ENCODE results near the gene CDK5RAP2.

CDK5RAP2 gene

DNA sequence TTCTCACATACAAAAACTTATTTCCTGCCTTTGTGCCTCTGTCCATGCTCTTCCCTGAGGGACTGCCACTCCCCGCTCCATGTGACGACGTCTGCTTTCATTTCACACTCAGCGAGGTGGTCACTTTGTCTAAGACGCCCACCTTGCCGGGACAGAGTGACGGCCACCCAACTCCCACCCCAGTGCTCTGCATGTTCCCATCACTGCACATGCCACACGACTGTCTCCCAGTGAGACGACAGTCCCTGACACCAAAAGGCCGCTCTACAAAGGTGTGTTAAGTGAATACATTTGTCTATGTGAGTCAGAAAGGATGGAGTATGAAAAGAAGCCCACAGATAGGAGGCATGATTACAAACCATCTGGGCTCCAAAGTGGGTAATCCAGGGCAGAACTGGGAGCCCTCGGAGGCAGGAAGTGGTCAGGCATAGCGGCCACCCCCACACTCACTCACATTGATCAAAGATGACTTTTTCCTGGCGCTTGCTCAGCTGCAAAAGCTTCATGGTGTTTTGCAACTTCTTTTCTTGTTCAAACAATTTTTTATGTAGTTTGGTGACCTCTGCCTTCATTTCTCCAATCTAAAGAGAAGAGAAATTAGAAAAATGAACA, 185.8 kb downstream of the CDK5RAP2 start:
- DNase-seq: no peak

DNA sequence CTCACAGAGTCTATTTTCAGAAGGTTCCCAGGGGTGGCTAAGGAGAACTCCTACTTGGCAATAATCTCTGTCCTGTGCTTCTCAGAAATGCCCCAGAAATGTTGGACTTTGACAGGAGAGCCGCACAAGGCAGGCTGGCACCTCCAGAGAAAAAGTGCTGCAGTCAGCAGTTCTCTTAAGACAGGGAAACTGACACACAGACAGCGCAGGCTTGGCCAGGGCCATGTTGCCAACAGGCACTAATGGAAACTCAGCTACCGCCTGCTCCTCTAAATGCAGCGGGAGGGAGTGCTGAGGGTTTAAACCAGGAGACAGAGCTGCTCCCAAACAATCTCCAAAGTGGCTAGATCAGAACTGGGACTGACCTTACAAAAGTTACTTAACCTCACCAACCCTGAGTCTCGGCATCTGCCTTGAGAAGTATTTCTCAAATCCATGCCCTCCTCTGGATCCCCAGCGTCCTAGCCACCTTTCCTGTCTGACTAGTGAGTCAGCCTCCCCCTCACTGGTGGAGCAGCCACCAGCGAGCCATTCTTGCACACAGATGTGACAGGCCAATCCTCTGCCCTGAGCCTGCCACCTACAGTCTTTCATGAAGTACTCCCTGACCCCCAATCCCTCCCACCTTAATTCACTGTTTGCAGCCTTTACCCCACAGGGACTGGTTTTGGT, 186.4 kb downstream of the CDK5RAP2 start:
- no peak for DNase-seq

DNA sequence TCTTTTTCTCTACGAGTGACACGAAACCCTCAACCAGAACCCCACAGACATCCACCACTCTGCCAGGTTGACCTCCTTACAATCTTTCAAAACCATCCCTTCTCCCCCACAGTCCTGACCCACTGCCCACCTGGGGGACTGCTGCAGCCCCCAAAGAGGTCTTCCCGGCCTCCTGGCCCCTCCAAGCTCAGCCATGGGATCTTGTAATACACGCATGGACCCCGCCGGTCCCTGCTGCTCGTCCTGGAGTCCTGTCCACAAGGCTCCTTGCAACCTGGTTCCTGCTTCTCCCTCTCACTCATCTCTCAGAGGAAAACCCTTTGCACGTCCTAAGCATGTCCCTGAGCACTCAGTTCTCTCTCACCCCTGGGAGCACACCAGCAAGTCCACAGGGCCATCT, 187.3 kb downstream of the CDK5RAP2 start:
- no peak for DNase-seq

DNA sequence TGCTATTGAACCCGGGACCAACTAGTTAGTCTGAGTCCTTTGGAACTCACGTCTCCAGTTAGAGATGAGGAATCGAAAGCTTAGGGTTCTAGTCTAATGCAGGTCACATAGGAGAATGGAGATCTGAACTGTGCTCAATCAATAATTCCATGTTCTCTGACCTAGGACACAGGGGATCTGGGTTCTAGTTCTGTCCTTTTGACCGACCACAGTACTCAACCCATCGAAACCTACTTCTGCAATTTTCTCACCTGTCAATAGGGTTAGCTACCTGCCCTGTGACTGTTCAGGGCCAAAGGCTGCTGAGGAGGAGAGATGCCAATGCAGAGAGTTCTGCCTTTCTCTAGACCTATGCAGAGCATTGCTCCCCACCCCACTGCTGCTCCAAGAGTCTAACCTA, 187.7 kb downstream of the CDK5RAP2 start:
- DNase-seq: no peak

DNA sequence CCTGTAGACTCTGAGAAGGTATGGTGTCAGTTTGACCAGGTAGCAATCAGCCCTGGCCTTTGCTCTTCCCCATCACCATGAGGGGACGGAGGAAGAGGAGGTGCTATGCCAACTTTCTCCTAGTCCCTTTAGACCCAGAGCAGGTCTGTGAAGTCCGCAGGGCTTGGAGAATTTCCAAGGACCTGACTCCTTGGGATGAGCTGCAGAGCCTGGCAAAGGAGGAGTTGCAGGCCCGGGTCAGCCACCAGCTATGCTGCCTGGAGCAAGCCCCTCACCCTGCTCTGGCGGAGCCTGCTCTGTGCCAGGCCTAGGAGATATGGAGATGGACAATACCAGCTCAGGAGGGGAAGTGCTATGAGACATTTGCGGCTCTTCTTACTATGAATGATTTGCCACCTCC, 188.3 kb downstream of the CDK5RAP2 start:
- DNase-seq: no peak

DNA sequence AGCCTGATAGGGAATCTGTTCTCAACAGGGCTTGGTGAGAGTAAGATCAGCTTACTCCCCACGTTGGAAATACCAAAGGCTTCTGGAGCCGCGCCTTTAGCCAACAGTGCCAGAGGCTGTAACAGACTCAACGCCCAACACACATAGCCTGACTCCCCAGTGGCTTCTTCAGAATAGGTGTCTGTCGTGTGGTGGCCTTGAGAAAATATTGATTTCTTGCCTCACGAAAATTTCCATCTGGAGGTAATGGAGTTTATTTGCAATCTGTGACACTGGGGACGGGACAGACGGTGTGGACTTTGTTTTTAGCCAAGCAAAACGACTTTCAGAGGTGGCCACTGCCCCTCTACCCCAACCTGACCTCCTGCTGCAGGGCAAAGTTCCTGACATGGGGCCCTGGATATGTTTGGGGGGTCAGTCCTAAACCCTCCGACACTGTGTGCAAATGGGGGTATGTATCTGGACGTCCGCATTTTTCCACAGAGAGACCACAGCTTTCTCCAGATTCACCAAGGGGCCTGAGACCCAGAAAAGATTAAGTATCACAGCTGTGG, 189.3 kb downstream of the CDK5RAP2 start:
- DNase-seq: no peak

DNA sequence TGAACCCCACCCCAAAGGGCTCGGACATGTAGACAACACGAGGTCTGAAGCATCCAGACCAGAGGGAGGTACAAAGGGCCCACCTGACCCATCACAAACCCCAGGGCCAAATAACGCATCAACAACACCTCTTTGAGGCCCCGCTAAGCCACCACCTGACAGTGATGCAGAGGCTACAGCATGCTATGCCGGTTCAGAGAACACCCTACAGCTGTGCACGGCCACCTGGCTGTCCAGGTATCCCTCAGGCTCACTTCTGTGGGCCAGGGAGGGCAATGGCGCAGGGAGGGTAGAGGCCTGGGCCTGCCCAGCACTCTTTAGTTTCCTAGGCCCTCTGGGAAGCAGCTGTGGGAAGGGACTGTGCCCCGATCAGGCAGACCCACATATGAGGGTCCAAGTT, 190.1 kb downstream of the CDK5RAP2 start:
- DNase-seq: no peak

DNA sequence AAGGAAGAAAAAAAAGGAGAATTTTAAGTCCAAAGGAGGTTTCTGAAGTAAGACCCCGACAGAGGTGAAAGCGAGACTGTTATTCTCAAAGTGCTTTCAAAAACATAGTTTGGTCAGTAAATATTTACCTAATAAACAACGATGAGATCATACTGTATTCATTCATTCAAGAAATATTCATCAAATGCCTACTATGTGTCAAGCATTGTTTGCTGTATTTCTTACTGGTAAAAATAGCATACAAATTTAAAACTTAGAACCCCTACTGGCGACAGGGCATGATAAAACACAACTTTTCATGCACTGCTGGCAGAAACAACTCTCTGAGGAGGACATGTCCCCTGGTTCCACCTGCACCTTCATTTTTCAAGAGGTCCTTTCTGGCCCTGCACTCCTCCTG, 190.7 kb downstream of the CDK5RAP2 start:
- DNase-seq: no peak

DNA sequence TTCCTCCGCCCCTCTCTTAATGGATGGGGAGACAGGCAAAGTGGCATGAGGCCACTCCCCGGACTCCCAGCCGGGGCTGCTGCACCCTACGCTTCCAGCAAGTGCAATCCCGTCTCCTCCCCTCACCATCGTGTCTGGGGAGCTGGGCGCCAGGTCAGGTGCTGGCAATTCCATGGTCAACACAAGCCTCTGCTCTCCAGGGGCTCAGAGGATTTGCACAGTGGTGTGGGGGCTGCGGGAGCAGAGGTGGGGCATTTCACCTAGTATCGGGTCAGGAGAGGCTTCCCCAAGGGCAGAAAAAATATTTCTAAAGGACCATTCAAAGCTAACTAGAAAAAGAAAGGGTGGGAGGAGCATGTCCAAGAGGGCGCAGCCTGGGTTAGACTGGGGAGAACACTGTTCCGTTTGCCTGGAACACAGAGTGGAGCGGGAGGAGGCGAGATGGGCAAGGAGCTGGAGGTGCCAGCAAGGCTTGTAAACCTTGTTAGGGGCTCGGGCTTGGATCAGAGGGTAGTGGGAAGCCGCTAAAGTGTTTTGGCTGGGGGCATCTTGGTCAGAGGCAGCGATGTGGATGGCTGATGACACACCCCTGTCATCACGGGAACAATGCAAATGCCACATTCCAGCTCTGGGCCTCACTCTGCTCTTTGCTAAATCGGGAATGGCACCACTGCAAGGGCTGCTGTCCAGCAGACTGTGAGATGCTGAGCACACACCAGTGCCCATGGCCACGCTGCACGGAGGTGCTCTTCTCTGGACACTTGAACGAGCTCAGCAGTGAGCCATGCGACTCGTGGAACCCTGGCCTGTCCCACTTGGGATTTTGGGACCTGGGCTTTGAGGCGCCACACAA, 191.7 kb downstream of the CDK5RAP2 start:
- DNase-seq: no peak

DNA sequence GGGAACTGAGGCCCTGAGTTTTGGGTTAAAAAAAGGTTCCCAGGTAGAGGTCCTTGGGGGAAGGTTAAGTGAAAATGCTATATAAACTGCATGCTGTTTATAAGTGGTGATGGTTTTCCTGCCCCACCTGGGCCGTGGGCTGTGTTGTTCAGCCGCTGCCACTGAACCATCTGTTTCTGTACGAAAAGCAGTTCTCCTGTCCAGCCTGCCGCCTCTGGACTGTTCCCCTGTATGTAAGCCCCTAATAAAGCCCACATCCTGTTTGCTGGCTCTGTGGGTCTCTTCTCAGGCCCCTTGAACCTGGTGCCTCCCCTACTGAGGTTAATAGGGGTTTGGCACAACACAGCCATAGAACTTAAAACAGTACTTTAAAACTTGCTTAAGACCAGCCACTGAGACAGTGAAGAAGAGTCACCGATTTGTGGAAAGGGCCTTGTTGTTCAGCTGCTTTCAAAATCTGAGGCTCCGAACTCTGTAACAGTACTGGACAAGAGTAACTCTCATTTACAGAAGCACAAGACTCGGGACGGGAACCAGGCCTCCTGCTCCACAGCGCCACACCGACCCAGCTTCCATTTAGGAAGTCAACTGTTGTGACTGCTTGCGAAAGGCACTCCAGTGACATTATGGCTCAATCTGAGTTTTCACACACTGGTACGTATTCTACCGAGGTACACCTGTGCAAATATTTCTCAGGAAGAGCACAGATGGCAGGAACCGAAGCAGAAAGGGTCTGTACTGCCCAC, 192.5 kb downstream of the CDK5RAP2 start:
- DNase-seq: no peak

DNA sequence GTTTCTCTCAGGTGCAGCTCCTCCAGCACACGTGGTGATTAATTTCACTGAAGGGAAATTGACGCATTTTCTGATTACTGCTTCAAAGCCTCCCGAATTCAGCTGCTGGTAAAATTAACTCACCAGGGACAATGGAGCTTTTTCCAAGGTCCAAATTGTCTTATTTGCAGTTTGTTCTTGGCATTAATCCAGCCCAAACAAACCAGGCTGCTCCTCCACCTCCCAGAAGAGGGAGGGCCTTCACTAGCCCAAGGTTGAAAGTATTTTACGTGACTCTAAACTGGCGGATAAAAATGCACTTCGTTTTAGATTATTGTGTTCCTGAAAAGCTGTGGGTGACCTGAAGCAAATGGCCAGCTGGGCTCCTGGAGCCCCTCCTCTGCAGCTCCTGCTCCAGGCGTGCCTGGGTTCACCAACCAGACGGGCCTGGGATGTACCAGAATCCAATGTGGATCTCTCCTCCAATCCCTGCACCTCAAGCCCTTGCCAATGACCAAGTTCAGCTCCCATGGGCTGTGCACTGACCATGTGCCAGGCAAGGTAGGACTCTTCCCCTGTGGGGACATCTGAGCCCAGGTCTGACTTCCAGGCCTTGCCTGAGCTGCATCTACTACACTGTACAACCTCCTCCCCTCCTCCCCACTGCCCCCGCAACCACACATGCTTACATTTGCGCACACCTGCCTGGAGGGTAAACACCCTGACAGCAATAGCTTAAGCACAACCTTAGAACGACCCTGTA, 193.4 kb downstream of the CDK5RAP2 start:
- DNase-seq: no peak

DNA sequence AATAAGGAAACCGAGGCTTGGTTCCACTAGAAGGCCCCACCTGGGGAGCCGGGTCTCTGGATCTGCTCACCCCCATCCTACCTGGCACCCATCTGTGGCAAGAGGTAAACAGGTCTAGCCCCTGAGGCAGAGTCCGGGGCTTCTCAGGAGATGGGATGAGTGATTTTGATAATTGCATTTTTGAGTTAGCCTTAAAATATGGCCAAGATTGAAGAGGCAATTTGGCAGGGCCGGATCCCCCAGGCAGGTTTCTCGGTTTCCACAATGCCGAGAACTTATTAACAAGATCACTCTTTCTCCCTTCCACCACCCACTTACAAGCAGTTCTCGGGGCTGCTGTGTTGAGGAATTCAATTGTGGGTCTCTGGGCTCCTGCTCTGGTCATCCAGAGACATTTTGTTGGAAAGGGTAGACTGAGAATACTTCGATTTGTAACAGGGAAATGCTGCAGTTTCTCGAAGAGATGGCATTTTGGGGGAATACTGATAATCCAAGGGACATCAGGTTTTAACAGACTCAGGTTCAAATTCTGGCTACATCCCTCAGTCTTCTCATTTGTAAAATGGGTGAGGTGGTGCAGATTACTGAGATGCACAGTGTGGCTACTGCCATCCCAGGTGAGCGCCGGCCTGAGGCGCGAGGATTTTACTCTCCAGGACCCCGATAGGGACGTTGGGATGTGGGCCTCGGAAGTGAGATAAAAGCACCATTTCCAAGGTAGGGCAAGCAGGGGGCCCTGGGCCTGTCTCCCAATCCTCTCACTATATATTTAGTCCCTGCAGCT, 194.2 kb downstream of the CDK5RAP2 start:
- no peak for DNase-seq

DNA sequence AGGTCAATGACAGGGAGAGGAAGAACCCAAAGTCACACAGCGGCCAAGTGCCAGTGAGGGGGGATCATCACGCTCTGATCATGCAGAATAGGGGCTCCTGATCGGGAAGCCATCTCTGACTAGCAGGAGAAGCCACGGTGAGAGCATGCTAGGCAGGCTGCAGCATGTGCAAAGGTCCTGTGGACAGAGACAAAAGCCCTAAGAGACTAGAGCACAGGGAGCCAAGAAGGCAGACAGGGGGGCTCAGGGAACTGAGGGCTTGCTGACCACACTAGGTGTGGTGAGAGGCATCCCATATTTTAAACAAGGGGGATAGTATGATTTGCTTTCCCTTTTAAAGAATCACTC, 195.1 kb downstream of the CDK5RAP2 start:
- DNase-seq: no peak

DNA sequence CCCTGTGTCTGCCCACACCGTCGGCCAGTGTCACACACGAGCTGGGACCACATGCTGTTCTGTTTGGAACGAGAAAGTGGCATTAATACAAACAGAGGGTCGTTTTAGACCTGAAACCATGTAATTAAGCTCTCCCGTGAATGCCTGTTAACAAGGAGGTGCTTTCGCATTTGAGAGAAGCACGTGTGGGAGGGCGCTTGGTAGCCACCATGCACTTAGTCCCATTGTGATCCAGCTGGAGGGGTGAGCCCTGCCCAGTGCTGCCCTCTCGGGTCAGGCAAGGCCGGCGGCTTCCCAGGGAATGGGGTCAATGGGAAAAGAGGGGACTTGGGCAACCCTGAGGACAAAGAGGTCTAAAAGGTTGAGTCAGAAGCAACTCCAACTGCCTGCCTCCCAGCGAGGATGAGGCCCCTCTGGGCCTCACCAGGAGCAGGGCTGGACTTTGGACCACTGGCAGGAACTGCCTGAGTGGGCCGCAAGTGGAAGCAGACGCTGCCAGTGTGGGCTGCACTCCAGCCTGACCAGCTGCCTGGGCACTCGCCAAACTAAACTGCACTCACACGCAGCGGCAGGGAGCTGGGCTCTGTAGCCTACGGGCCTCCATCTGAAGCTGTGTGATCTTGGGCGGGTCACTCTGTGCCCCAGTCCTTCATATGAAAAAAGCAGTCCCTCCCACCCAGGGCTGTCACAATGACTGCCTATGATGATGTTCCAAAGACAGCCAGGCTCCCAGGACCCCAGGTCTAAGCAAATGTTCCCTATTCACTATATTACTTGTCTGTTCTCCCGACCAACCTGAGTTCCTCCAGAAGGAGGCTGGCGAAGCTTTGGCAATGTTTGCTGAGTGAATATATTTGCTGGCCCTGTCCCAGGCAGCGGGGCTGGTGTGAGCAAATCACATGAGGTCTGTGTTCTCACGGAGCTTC, 195.7 kb downstream of the CDK5RAP2 start:
- no peak for DNase-seq

DNA sequence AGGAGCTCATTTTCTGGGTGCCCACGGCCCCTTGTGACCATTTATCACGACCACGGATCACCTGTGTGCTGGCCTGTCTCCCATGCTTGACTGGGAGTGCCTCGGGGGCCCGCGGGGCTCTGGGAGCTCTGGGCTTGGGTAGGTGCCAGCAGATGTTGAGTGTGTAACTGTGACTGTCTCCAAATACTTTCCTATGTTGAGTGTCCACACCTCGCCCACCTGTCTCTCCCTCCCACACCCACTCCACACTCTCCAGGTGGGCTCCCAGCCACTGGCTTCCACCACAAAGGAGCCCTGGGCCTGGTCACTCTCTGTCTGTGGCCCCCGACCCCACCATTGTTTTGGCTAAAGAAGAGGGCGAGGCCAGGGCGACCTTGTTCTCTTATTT, 196.4 kb downstream of the CDK5RAP2 start:
- no peak for DNase-seq

DNA sequence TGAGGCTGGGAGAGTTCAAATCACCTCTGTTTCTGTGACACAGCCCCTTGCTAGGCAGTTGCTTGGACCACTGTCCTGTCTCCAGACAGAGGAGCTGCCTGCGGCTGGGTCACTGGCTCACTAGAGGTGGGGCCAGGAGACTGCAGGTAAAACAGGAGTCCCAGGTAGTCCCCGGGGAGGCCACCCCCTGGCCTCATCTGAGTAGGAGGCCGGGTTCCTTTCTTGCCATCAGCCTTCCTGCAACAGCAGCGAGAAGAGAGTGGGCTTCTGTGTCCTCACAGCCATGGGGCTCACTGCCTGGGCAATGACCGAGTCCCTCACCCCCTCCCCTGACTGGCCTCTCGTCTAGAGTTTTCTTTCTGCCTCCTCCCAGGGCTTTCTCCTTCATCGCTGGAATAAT, 197.5 kb downstream of the CDK5RAP2 start:
- no peak for DNase-seq

DNA sequence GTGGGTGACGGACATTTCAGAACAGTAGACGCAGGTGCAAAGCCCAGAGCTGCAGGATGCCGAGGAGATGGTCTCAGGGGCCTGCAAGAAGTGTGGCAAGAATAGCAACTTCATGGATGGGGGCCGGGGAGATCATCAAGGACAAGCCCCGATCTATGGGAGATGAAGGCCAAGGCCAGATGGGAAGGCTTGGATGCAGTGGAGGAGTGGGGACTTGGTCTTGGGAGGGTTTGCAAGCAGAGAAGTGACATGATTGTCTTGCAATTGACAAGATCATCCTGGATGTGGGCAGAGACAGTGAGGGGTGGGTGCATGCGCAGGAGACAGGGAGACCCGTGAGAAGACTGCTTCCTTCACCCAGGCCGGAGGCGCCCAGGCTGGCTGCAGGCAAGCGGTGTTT, 198.1 kb downstream of the CDK5RAP2 start:
- DNase-seq: no peak

DNA sequence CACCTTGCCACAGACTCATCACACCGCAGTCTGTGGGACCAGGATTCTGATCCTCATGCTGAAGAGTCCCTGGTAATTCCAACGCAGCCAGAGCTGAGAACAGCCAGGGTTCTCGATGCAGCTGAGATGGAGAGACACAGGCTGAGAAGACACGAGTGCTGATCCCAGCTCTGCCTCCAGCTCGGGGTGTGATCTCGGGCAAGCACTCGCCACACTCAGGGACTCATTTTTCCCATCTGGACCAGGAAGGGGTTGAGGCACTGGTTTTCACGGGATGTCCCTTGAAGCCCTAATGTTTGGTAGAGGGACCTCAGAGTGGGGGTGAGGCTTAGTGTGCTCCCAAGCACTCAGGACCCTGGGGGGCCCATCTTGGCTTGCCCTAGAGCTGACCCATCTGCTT, 200.4 kb downstream of the CDK5RAP2 start:
- DNase-seq: no peak

DNA sequence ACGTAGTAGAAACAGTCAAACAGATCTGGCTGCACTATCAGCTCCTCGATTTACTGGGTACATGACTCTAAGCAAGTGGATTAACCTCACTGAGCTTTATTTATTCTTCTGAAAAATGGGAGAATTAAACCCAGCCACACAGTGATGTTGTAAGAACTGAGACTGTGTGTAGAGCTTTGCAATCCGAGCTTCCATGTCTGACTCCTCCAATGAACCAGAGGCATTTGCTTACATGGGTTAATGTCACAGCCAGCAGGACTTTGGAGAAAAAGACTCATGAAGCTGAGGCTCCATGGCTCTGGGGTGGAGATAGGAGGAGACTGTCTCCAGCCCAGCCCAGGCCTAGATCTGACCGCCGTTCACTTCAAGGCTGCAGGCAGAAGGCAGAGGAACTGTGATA, 201.3 kb downstream of the CDK5RAP2 start:
- no peak for DNase-seq

All from NCI-H524 (cell line).